GM12801 (cell line): Measurements from ENCODE around the gene PCP2.

Experiments
- CTCF ChIP-seq: IDR thresholded peaks from one replicate; pipeline ENCODE4 v1.5.1; 2011; ENCODE audit warnings: control low read depth; ENCODE audit not compliant: insufficient read length; ENCODE audit errors: extremely low read depth

Gene PCP2

GRCh38 chr19:7669641-7670040 lies 36.1 kb upstream of the PCP2 start:
- no peak for TF ChIP-seq CTCF

- TF ChIP-seq CTCF, result no peak
Observed at GRCh38 chr19:7668842-7669241, 35.3 kb upstream of the PCP2 start, which contains the start of gene RETN. Gene RETN (plus strand): TSS chr19:7669049. CDS start chr19:7669327, 278 bp downstream.

GRCh38 chr19:7665076-7665475 lies 31.6 kb upstream of the PCP2 start:
- no peak for TF ChIP-seq CTCF

- no peak for TF ChIP-seq CTCF
Observed at GRCh38 chr19:7663706-7664105, 30.2 kb upstream of the PCP2 start.

- no peak for TF ChIP-seq CTCF
Observed at GRCh38 chr19:7662657-7663056, 29.1 kb upstream of the PCP2 start.

GRCh38 chr19:7661744-7662538 lies 28.4 kb upstream of the PCP2 start:
- no peak for TF ChIP-seq CTCF

GRCh38 chr19:7658219-7658686 lies 24.7 kb upstream of the PCP2 start:
- no peak for TF ChIP-seq CTCF
